Bladder microvascular endothelial cell (primary cell): ENCODE measurements around the gene TACO1. TPM values are rescaled to one million over a fixed set of nuclear protein-coding genes. Genes with fewer than 3 reads are reported as not detected.

Source experiments
- total RNA-seq: library from RNA; depleted of rRNA; stranded (reverse); fragments of >200 nt; gene quantifications from 2 replicates; pipeline ENCODE4 v1.2.3, GENCODE V29; 2014

Gene TACO1
- 15.1 and 16.9 TPM in 2 replicates for total RNA-seq

GRCh38 chr17:63600569-63601438, at the start of gene TACO1:
TSS of gene TACO1 (plus strand) at chr17:63600895. CDS start at chr17:63601084, 189 bp downstream.

GRCh38 chr17:63621684-63622573, 21.2 kb downstream of the TACO1 start, which contains the start of gene MAP3K3:
TSS of gene MAP3K3 (plus strand) at chr17:63622417. CDS start at chr17:63622760, 343 bp downstream.

Other genes with a start within 250 kb of the TACO1 start
- gene CYB561, start 154.6 kb upstream of the TACO1 start, total RNA-seq = 20.1 and 36.4 TPM in 2 replicates
- gene ACE, start 123.8 kb upstream of the TACO1 start, total RNA-seq = 86.7 and 181 TPM in 2 replicates
- gene KCNH6, start 77.5 kb upstream of the TACO1 start, total RNA-seq = 0.06 TPM in 1 of 2 replicates, not detected in the other
- gene DCAF7, start 50.4 kb upstream of the TACO1 start, total RNA-seq = 14.9 and 39.4 TPM in 2 replicates
- gene MAP3K3, start 21.5 kb downstream of the TACO1 start, total RNA-seq = 87.6 and 132 TPM in 2 replicates
- gene LIMD2, start 99.2 kb downstream of the TACO1 start, total RNA-seq = 16.8 and 47.2 TPM in 2 replicates
- gene STRADA, start 140.9 kb downstream of the TACO1 start, total RNA-seq = 11.2 and 34.4 TPM in 2 replicates
- 55.9 and 156 TPM in 2 replicates for gene CCDC47, start 172.7 kb downstream of the TACO1 start, total RNA-seq
- 42.3 and 118 TPM in 2 replicates for gene DDX42, start 173.3 kb downstream of the TACO1 start, total RNA-seq
- 75.3 and 103 TPM in 2 replicates for gene PSMC5, start 226.5 kb downstream of the TACO1 start, total RNA-seq
- gene FTSJ3, start 226.8 kb downstream of the TACO1 start, total RNA-seq = 60.9 and 67.0 TPM in 2 replicates
- gene SMARCD2, start 241.8 kb downstream of the TACO1 start, total RNA-seq = 55.8 and 65.7 TPM in 2 replicates